HL-60 (cell line): ENCODE measurements around the gene GDAP1L1.
"Not testable (repeated sequence)": the region's sequence is repeated elsewhere in the genome, so short reads cannot be mapped to it uniquely, and the experiment has no call there.

ENCODE experiments used
- DNase-seq, 2 experiments: peaks; one replicate each; pipeline ENCODE4 v3.0.0-alpha.2; 2010 to 2020; ENCODE audit warnings: low read depth in 1 of 2, low spot score in 1 of 2
- H3K27ac ChIP-seq: fragments of 250-450 bp; sonication (Bioruptor Pico); replicated peaks from 2 replicates; pipeline ENCODE4 v1.5.1; 2020; ENCODE audit warnings: mild to moderate bottlenecking, moderate library complexity
- H3K27me3 ChIP-seq: fragments of 250-450 bp; sonication (Bioruptor Pico); 2 replicates; pipeline ENCODE4 v1.5.1; 2021; ENCODE audit warnings: mild to moderate bottlenecking, moderate library complexity; ENCODE audit not compliant: insufficient read depth, poor library complexity, severe bottlenecking
- H3K4me3 ChIP-seq: replicated peaks from 2 replicates; pipeline ENCODE4 v1.5.1; 2011; ENCODE audit warnings: mild to moderate bottlenecking, control low read depth, low read length; ENCODE audit not compliant: insufficient read depth
- GABPA ChIP-seq: IDR thresholded peaks from 2 replicates; pipeline ENCODE4 v1.6.1; 2012; ENCODE audit warnings: low read depth
- POLR2AphosphoS5 ChIP-seq: IDR thresholded peaks from 2 replicates; pipeline ENCODE4 v1.6.1; 2012; ENCODE audit warnings: low read depth
- SPI1 ChIP-seq: IDR thresholded peaks from 2 replicates; pipeline ENCODE4 v1.6.1; 2012; ENCODE audit warnings: low read depth, mild to moderate bottlenecking, borderline replicate concordance
- TF ChIP-seq, protein P1 (sequence below): IDR thresholded peaks from 2 replicates; pipeline ENCODE4 v1.6.1; 2012; ENCODE audit warnings: low read depth; ENCODE audit not compliant: insufficient replicate concordance
- TF ChIP-seq, protein P2 (sequence below): IDR thresholded peaks from one replicate; pipeline ENCODE4 v1.5.1; 2011; ENCODE audit warnings: low read length, control low read depth, inconsistent platforms; ENCODE audit not compliant: insufficient read depth

The GDAP1L1 gene

DNA sequence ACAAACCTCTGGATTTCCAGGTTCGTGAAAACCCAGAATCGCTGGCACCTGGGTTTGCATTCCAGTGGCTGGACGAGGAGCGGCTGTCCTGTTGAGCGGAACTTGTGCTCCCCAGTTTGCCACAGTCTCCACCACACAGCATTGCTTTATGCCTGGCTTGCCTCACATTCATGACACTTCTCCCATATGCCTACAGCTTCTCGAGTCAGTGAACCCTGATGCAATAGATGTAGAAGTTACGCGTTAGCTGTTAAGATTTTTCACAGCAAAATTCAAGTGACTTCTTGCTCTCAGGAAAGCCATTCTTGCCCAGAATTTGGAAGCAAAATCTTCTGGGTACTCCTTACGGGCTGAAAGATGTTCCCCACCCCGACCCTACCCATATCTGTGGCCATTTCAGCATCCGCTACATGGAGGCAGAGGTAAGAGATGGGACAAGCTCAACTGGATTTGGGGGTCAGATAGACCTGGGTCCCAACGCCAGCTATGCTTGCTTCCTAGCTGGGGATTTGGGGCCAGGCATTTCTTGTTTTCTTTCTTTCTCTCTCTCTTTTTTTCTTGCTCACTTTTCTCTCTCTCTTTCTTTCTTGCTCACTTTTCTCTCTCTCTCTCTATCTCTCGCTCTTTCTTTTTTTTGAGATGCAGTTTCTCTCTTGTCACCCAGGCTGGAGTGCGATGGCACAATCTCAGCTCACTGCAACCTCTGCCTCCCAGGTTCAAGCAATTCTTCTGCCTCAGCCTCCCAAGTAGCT is 12.4 kb upstream of the GDAP1L1 start:
- Histone ChIP-seq H3K27ac (no peak overlapping the region), H3K27me3 (no peaks in the 10 kb centered on the region), H3K4me3 (no peak overlapping the region)
- no peak for TF ChIP-seq SPI1
- TF ChIP-seq, protein P1, sequence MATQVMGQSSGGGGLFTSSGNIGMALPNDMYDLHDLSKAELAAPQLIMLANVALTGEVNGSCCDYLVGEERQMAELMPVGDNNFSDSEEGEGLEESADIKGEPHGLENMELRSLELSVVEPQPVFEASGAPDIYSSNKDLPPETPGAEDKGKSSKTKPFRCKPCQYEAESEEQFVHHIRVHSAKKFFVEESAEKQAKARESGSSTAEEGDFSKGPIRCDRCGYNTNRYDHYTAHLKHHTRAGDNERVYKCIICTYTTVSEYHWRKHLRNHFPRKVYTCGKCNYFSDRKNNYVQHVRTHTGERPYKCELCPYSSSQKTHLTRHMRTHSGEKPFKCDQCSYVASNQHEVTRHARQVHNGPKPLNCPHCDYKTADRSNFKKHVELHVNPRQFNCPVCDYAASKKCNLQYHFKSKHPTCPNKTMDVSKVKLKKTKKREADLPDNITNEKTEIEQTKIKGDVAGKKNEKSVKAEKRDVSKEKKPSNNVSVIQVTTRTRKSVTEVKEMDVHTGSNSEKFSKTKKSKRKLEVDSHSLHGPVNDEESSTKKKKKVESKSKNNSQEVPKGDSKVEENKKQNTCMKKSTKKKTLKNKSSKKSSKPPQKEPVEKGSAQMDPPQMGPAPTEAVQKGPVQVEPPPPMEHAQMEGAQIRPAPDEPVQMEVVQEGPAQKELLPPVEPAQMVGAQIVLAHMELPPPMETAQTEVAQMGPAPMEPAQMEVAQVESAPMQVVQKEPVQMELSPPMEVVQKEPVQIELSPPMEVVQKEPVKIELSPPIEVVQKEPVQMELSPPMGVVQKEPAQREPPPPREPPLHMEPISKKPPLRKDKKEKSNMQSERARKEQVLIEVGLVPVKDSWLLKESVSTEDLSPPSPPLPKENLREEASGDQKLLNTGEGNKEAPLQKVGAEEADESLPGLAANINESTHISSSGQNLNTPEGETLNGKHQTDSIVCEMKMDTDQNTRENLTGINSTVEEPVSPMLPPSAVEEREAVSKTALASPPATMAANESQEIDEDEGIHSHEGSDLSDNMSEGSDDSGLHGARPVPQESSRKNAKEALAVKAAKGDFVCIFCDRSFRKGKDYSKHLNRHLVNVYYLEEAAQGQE: no peak
- TF ChIP-seq, protein P2, sequence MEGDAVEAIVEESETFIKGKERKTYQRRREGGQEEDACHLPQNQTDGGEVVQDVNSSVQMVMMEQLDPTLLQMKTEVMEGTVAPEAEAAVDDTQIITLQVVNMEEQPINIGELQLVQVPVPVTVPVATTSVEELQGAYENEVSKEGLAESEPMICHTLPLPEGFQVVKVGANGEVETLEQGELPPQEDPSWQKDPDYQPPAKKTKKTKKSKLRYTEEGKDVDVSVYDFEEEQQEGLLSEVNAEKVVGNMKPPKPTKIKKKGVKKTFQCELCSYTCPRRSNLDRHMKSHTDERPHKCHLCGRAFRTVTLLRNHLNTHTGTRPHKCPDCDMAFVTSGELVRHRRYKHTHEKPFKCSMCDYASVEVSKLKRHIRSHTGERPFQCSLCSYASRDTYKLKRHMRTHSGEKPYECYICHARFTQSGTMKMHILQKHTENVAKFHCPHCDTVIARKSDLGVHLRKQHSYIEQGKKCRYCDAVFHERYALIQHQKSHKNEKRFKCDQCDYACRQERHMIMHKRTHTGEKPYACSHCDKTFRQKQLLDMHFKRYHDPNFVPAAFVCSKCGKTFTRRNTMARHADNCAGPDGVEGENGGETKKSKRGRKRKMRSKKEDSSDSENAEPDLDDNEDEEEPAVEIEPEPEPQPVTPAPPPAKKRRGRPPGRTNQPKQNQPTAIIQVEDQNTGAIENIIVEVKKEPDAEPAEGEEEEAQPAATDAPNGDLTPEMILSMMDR: no peak
- TF ChIP-seq GABPA: no peak
- TF ChIP-seq POLR2AphosphoS5: no peak
- DNase-seq: no peak

DNA sequence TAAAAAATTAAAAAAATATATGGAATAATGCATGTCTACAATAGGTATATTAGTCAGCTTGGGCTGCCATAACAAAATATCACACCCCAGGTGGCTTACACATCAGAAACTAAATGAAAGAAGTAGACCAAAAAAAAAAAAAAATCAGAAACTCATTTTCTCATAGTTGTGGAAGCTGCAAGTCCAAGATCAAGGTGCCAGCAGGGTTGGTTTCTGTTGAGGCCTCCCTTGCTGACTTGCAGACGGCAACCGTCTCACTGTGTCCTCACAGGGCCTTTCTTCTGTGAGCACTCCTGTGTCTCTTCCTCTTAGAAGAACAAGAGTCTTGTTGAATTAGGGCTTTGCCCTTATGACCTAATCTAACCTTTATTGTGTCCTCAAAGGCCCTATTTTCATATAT is 11.4 kb upstream of the GDAP1L1 start:
- Histone ChIP-seq H3K27ac (no peak overlapping the region), H3K27me3 (no peaks in the 10 kb centered on the region), H3K4me3 (no peak overlapping the region)
- DNase-seq: no peak
- TF ChIP-seq GABPA (no peak), SPI1 (no peak), POLR2AphosphoS5 (no peak)
- TF ChIP-seq, protein P2: no peak
- TF ChIP-seq, protein P1: no peak

DNA sequence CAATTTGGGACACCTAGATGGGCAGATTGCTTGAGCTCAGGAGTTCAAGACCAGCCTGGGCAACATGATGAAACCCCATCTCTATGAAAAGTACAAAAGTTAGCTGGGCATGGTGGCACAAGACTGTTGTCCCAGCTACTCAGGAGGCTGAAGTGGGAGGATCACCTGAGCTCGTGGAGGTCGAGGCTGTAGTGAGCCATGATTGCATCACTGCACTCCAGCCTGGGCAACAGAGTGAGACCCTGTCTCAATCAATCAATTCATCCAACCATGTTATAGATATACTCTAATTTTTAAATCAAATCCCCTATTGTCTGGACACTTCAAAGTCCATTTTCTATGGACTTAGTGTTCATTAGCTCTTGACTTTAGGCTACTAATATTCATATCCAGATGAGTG is 10.3 kb upstream of the GDAP1L1 start:
- not testable (repeated sequence) for H3K4me3 ChIP-seq, H3K27ac ChIP-seq, DNase-seq, H3K27me3 ChIP-seq

DNA sequence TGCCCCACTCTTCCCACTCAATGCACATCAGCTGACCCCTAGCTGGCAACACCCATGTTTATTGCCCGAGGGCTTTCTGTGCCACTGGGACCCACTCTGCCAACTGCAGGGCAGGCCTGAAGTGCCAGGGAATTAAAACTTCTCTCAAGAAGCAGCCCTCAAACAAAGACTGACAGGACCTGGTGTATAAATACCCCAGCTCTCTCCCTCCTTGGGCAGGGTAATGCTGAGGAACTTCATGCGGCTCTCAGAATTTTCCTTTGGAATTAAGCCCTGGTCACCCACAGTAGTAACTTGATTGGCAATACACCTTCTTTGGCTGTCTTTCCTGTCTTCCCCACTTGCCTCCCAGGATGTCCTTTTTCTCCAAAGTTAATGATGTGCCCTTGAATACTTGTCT is 5.3 kb upstream of the GDAP1L1 start:
- no peaks in the 10 kb centered on the region for H3K27me3 ChIP-seq

More for the DNA sequence above, 5.3 kb upstream of the GDAP1L1 start:
- TF ChIP-seq GABPA (no peak), POLR2AphosphoS5 (no peak), SPI1 (no peak)
- TF ChIP-seq, protein P1: no peak
- TF ChIP-seq, protein P2: no peak
- Histone ChIP-seq H3K4me3 (no peak overlapping the region), H3K27ac (no peak overlapping the region)
- no peak for DNase-seq
